GM12878 (cell line): ENCODE measurements around the gene HCK. TPM values are rescaled to one million over a fixed set of nuclear protein-coding genes. Genes with fewer than 3 reads are reported as not detected.

ENCODE experiments used
- ATAC-seq: fragments of 200-7000 bp; cut with Tn5 transposase; 3 replicates; pipeline ENCODE4 v1.9.1; 2020; ENCODE audit warnings: mild to moderate bottlenecking, moderate library complexity
- BruUV-seq: library from RNA; stranded (reverse); fragments of 400-500 nt; replicated peaks from 2 replicates; lab custom pipeline; 2021; lab: Mats Ljungman, UMichigan
- CTCF ChIA-PET: fragments of 300-600 bp; sonication (Branson Sonifier 250); formaldehyde crosslinking; extraction: SDS; loops from one replicate; lab custom pipeline; 2021; ENCODE audit warnings: inconsistent platforms; lab: Yijun Ruan, JAX
- POLR2A ChIA-PET: fragments of 350-600 bp; formaldehyde crosslinking; extraction: SDS; loops from one replicate; lab custom pipeline; 2021; ENCODE audit warnings: inconsistent platforms; lab: Charles Lee
- RAD21 ChIA-PET: fragments of 300-600 bp; sonication (Branson Sonifier 250); formaldehyde crosslinking; loops from one replicate; lab custom pipeline; 2023; ENCODE audit warnings: antibody characterized with exemption; ENCODE audit not compliant: unreplicated experiment; lab: Charles Lee
- SMC1A ChIA-PET: fragments of 300-600 bp; sonication (Branson Sonifier 250); formaldehyde crosslinking; loops from one replicate; lab custom pipeline; 2023; ENCODE audit not compliant: unreplicated experiment, uncharacterized antibody; lab: Charles Lee
- DNase-seq: peaks from one replicate; pipeline ENCODE4 v3.0.0-alpha.2; 2011; ENCODE audit warnings: low read depth, low spot score
- FAIRE-seq: peaks from 3 replicates; lab custom pipeline; 2011; peaks lifted over from hg19 to GRCh38; lab: Jason Lieb, UNC
- H2AFZ ChIP-seq: 2 replicates; pipeline ENCODE4 v1.6.0; 2011; ENCODE audit warnings: low read depth, low read length, control low read depth; ENCODE audit not compliant: control insufficient read depth
- H3K27ac ChIP-seq: 2 replicates; pipeline ENCODE4 v1.5.1; 2011; ENCODE audit warnings: control low read depth; ENCODE audit not compliant: control insufficient read depth, insufficient read depth
- H3K27me3 ChIP-seq, 2 experiments: replicated peaks in 1 of 2; 2 replicates each; pipeline versions ENCODE4 v1.6.0 to v1.6.1; 2011; ENCODE audit warnings: low read length in 1 of 2; ENCODE audit not compliant: control insufficient read depth in 2 of 2, insufficient read depth in 2 of 2
- H3K36me3 ChIP-seq, 2 experiments: 2 replicates each; pipeline ENCODE4 v1.5.1; 2011; ENCODE audit warnings: low read length in 1 of 2; ENCODE audit not compliant: control insufficient read depth in 2 of 2, insufficient read depth in 2 of 2
- H3K4me1 ChIP-seq: 2 replicates; pipeline ENCODE4 v1.6.1; 2011; ENCODE audit warnings: mild to moderate bottlenecking, low read length, moderate library complexity, mixed read lengths; ENCODE audit not compliant: control insufficient read depth, insufficient read depth
- H3K4me2 ChIP-seq: 2 replicates; pipeline ENCODE4 v1.6.0; 2011; ENCODE audit warnings: control low read depth; ENCODE audit not compliant: control insufficient read depth, insufficient read depth
- H3K4me3 ChIP-seq: fragments of 200-600 bp; sonication (generic); 2 replicates; pipeline ENCODE4 v1.5.1; 2016
- H3K79me2 ChIP-seq: 2 replicates; pipeline ENCODE4 v1.6.0; 2011; ENCODE audit warnings: low read length; ENCODE audit not compliant: control insufficient read depth, insufficient read depth
- H3K9ac ChIP-seq: 2 replicates; pipeline ENCODE4 v1.8.0; 2011; ENCODE audit warnings: low read length, control low read depth, mixed read lengths; ENCODE audit not compliant: control insufficient read depth, insufficient read depth
- H3K9me3 ChIP-seq: replicated peaks from 3 replicates; pipeline ENCODE4 v1.5.1; 2011; ENCODE audit warnings: mild to moderate bottlenecking, low read length; ENCODE audit not compliant: control insufficient read depth, insufficient read depth
- H4K20me1 ChIP-seq: 2 replicates; pipeline ENCODE4 v1.6.0; 2011; ENCODE audit not compliant: control insufficient read depth, insufficient read depth
- JUNB ChIP-seq: IDR thresholded peaks from 2 replicates; pipeline ENCODE4 v1.6.1; 2016; ENCODE audit warnings: antibody characterized with exemption, mild to moderate bottlenecking
- MYB ChIP-seq: fragments of 150-350 bp; IDR thresholded peaks from 2 replicates; pipeline ENCODE4 v1.6.1; 2014; ENCODE audit warnings: mild to moderate bottlenecking, low read depth, low read length, borderline replicate concordance
- NR2C2 ChIP-seq: IDR thresholded peaks from 2 replicates; pipeline ENCODE4 v1.6.1; 2011; ENCODE audit warnings: borderline replicate concordance, low read depth; ENCODE audit not compliant: control insufficient read depth, insufficient read length
- RELB ChIP-seq: fragments of 450-650 bp; IDR thresholded peaks from 2 replicates; pipeline ENCODE4 v1.6.1; 2017; ENCODE audit warnings: low read depth, mild to moderate bottlenecking, moderate library complexity
- SP1 ChIP-seq: IDR thresholded peaks from one replicate; pipeline ENCODE4 v1.6.1; 2011; ENCODE audit warnings: low read depth, low read length
- TCF12 ChIP-seq: IDR thresholded peaks from 2 replicates; pipeline ENCODE4 v1.6.1; 2011; ENCODE audit warnings: low read depth, mild to moderate bottlenecking, low read length
- WGBS: methylation state at CpG from one replicate; pipeline ENCODE4 v1.1.6; 2016; ENCODE audit warnings: low lambda C conversion rate; ENCODE audit not compliant: insufficient replicate concordance, insufficient coverage; ENCODE audit errors: missing lambda C conversion rate; 5-methylcytosine and 5-hydroxymethylcytosine counted together
- in situ Hi-C: fragments of 300-500 bp; cut with MboI; formaldehyde crosslinking; loops from 9 replicates; pipeline ENCODE4 v1.14.3; 2018; ENCODE audit warnings: mixed read lengths
- intact Hi-C: fragments of 100-400 bp; cut with micrococcal nuclease; formaldehyde crosslinking; loops from one replicate; pipeline ENCODE4 v1.14.2; 2022; ENCODE audit not compliant: unreplicated experiment
- polyA plus RNA-seq, 11 experiments: library from polyadenylated mRNA; depleted of rRNA in 4 of 11; unstranded in 6 of 11; stranded (reverse) in 5 of 11; fragments of >200 nt; fragmentation: Nextera tagmentation in 4 of 11; fragmentation: Illumina TruSeq in 1 of 11; extraction: Ambion mirVana in 4 of 11; extraction: Trizol in 1 of 11; gene quantifications; 1 replicate in 1 of 11; 2 replicates in 10 of 11; pipeline versions ENCODE4 v1.2.1 to v1.2.3, GENCODE V29; 2011 to 2016; ENCODE audit warnings: inconsistent platforms in 2 of 11, missing spikeins in 2 of 11, low read depth in 1 of 11
- total RNA-seq, 4 experiments: library from RNA; depleted of rRNA in 3 of 4; stranded (reverse); fragments of >200 nt in 3 of 4; fragmentation: Illumina TruSeq in 1 of 4; extraction: Trizol in 1 of 4; gene quantifications; 2 replicates each; pipeline versions ENCODE4 v1.2.1 to v1.2.3, GENCODE V29; 2013 to 2021

The HCK gene
- total and polyA plus RNA-seq, 10 of the 15 experiments (the other 5 are each of a cell fraction or from before 2014, with no cell fraction given): 1.3 to 30.3 (median 18.5) TPM

GRCh38 chr20:32088759-32089158 lies 36.7 kb downstream of the HCK start (continued):
- TF ChIP-seq RELB: no peak

GRCh38 chr20:32089637-32090362 lies 37.8 kb downstream of the HCK start:
- peaks cover 14% of the 10 kb centered on the region for H3K4me1 ChIP-seq
- H3K27me3 ChIP-seq: no peaks in the 10 kb centered on the region; a peak in 1 of 4 replicates
- H3K4me3 ChIP-seq: no peak overlapping the region
- POLR2A ChIA-PET: interaction anchor here (1.9 to 3.1 kb wide), 2 partner anchors 27 to 55 kb away, joined by 5 to 17 read pairs; no protein-coding TSS in a partner anchor
- SMC1A ChIA-PET: interaction anchor here (0.6 to 12.2 kb wide), 15 partner anchors 9 to 237 kb away, joined by 3 to 344 read pairs (median 4); partner anchors contain the start of gene PDRG1
- RAD21 ChIA-PET: interaction anchor here (0.6 to 12.6 kb wide), 14 partner anchors 8 to 261 kb away, joined by 3 to 220 read pairs (median 6); partner anchors contain the start of genes HCK, PDRG1 and TM9SF4
- no peaks in the 10 kb centered on the region for H3K36me3 ChIP-seq
- H2AFZ ChIP-seq: no peak overlapping the region
- WGBS: 1% methylated on average over 5 of the region's 5 CpGs
- H3K4me2 ChIP-seq: no peak overlapping the region
- no peak overlapping the region for H3K9ac ChIP-seq
- TF ChIP-seq TCF12 (no peak), JUNB (no peak), MYB (no peak), NR2C2 (no peak), SP1 (no peak)
- no peak for FAIRE-seq
- CTCF ChIA-PET: interaction anchor here (0.6 to 9.2 kb wide), 13 partner anchors 10 to 266 kb away, joined by 3 to 298 read pairs (median 17); partner anchors contain the start of gene PDRG1
- BruUV-seq: TSS peak; percentile 33
- ATAC-seq: no peak
- no peak for DNase-seq
- in situ Hi-C loops (loop anchor here (5.0 to 10.0 kb wide), 2 partner anchors 57 to 235 kb away; no protein-coding TSS in a partner anchor), intact Hi-C loops (loop anchor here (5.0 to 10.0 kb wide), 2 partner anchors 37 to 135 kb away; partner anchors contain the start of genes HCK and PDRG1)
- no peaks in the 10 kb centered on the region; the same call in 2 of the 3 replicates for H3K9me3 ChIP-seq
- no peaks in the 10 kb centered on the region for H4K20me1 ChIP-seq
- H3K79me2 ChIP-seq: no peaks in the 10 kb centered on the region
- H3K27ac ChIP-seq: peak overlapping the region; percentile 22; the same call in 1 of the 2 replicates
